Rectal smooth muscle tissue (tissue), 1 donor: ENCODE data around the gene CASQ1.

Experiments used
- H3K27ac ChIP-seq: one replicate; pipeline ENCODE4 v1.7.0; 2013; ENCODE audit warnings: low read depth, low read length, inconsistent platforms
- H3K27me3 ChIP-seq: one replicate; pipeline ENCODE4 v1.7.0; 2013; ENCODE audit warnings: low read length; ENCODE audit not compliant: control insufficient read depth, insufficient read depth
- H3K36me3 ChIP-seq: one replicate; pipeline ENCODE4 v1.7.0; 2013; ENCODE audit warnings: low read length; ENCODE audit not compliant: control insufficient read depth, insufficient read depth
- H3K4me1 ChIP-seq: one replicate; pipeline ENCODE4 v1.7.0; 2013; ENCODE audit warnings: low read length; ENCODE audit not compliant: control insufficient read depth, insufficient read depth
- H3K4me3 ChIP-seq: one replicate; pipeline ENCODE4 v1.7.0; 2013; ENCODE audit warnings: low read length
- H3K9ac ChIP-seq: one replicate; pipeline ENCODE4 v1.7.0; 2013; ENCODE audit warnings: low read length

CASQ1 gene

GRCh38 chr1:160245434-160245833 lies 55.1 kb downstream of the CASQ1 start:
- Histone ChIP-seq H3K4me3 (no peak overlapping the region), H3K9ac (no peak overlapping the region), H3K36me3 (no peaks in the 10 kb centered on the region), H3K27me3 (no peaks in the 10 kb centered on the region), H3K27ac (no peak overlapping the region), H3K4me1 (no peaks in the 10 kb centered on the region)

GRCh38 chr1:160247053-160247452 lies 56.7 kb downstream of the CASQ1 start:
- Histone ChIP-seq H3K4me3 (no peak overlapping the region), H3K4me1 (peaks cover 9% of the 10 kb centered on the region), H3K27me3 (no peaks in the 10 kb centered on the region), H3K36me3 (no peaks in the 10 kb centered on the region), H3K9ac (no peak overlapping the region), H3K27ac (no peak overlapping the region)

GRCh38 chr1:160251011-160251410 lies 60.6 kb downstream of the CASQ1 start:
- no peaks in the 10 kb centered on the region for H3K27me3 ChIP-seq
- H3K4me1 ChIP-seq: peaks cover 10% of the 10 kb centered on the region
- H3K27ac ChIP-seq: peak overlapping the region; percentile 44
- H3K36me3 ChIP-seq: no peaks in the 10 kb centered on the region
- no peak overlapping the region for H3K9ac ChIP-seq
- no peak overlapping the region for H3K4me3 ChIP-seq
